C4-2B (cell line): Measurements from ENCODE around the gene METTL25B.
A peak's percentile ranks its signal among the peaks of the same experiment; 100 is the strongest.
"Not testable (repeated sequence)": the region's sequence is repeated elsewhere in the genome, so short reads cannot be mapped to it uniquely, and the experiment has no call there.

Experiments used
- H3K27ac ChIP-seq: fragments of 450-650 bp; 2 replicates; pipeline ENCODE4 v1.5.1; 2017
- ZFX ChIP-seq: fragments of 450-650 bp; IDR thresholded peaks from 2 replicates; pipeline ENCODE4 v1.6.1; 2017
- TF ChIP-seq, protein P1 (sequence below): fragments of 450-650 bp; conservative IDR thresholded peaks from 2 replicates; pipeline ENCODE4 v1.5.1; 2017; ENCODE audit warnings: mild to moderate bottlenecking

Gene METTL25B

DNA sequence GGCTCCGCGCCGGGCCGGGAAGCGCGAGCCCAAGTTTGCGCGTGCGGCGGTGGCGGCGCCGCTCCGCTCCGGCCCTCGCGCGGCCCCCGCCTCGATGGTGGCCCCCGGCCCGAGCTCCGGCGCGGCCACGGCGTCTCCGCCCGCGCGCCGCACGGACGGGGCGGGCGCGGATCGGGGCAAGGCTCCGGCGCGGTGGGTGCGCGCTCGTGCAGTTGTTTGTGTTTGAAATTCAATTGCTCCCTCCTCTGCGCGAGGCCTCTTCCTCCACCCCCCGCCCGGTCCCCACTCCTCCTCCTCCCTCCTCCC is 23.1 kb downstream of the METTL25B start, which contains the start of gene HDGF:
TSS of gene HDGF (minus strand) at position 225 of the 306 bp plus-strand sequence. CDS start 246 bp downstream, outside the sequence.
- TF ChIP-seq, protein P1, sequence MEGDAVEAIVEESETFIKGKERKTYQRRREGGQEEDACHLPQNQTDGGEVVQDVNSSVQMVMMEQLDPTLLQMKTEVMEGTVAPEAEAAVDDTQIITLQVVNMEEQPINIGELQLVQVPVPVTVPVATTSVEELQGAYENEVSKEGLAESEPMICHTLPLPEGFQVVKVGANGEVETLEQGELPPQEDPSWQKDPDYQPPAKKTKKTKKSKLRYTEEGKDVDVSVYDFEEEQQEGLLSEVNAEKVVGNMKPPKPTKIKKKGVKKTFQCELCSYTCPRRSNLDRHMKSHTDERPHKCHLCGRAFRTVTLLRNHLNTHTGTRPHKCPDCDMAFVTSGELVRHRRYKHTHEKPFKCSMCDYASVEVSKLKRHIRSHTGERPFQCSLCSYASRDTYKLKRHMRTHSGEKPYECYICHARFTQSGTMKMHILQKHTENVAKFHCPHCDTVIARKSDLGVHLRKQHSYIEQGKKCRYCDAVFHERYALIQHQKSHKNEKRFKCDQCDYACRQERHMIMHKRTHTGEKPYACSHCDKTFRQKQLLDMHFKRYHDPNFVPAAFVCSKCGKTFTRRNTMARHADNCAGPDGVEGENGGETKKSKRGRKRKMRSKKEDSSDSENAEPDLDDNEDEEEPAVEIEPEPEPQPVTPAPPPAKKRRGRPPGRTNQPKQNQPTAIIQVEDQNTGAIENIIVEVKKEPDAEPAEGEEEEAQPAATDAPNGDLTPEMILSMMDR, result no peak
- TF ChIP-seq ZFX, result peak; percentile 76
- peak within 1 kb of the TSS; percentile 100 for H3K27ac ChIP-seq

- TF ChIP-seq ZFX, result no peak
- peak overlapping the region; percentile 100 for H3K27ac ChIP-seq
These were observed 23.6 kb downstream of the METTL25B start for GRCh38 chr1:156751757-156752481.

DNA sequence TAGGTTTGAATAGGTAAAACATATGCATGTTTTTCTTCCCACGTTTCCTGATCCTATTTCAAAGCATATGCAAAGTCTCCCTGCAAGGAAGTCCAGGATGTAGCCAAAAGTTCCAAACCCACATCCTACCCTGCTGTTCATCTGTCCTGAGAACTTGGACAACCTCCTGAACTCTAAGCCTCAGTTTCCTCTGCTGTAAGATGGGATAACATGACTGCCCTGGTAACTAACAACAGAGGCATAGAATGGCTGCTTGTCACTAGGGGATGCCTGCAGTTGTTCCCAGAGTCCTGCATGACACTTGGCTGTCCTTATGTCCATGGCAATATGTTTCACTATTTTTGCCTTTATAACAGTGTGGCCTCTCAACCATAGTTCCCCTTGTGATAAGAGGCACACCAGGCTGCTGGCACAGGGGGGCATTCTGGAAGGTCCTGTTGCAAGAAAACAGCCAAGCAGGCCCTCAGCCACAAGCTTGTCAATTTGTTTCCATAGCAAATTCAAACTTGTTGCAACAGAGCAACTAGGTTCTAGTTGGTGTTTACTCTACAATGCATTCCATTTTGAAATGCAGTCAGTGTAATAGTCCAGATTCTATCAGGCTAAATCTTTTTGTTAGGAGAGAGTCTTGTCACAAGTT is 24.7 kb downstream of the METTL25B start:
- H3K27ac ChIP-seq, result no peak overlapping the region
- TF ChIP-seq ZFX, result no peak
- TF ChIP-seq, protein P1, result no peak

DNA sequence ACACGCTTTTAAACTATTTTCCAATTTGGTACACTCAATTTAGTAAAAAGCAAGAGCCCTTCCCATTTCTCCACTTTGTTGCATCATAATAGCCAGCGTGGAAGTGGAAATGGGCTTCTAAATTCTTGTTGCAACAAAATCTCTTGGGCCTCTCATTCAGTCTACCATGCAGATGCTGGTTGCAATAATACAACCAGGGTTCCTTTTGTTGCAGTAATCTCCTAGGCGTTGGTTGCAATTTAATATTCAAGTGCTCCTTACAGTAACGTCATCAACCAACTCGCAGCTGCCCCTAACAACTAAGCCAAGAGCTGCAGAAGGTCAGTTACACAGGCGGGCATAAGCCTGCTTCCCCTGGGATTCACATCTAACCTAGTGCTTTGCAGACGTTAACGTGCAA is 25.9 kb downstream of the METTL25B start:
- no peak for TF ChIP-seq ZFX
- TF ChIP-seq, protein P1, result no peak
- H3K27ac ChIP-seq, result no peak overlapping the region

DNA sequence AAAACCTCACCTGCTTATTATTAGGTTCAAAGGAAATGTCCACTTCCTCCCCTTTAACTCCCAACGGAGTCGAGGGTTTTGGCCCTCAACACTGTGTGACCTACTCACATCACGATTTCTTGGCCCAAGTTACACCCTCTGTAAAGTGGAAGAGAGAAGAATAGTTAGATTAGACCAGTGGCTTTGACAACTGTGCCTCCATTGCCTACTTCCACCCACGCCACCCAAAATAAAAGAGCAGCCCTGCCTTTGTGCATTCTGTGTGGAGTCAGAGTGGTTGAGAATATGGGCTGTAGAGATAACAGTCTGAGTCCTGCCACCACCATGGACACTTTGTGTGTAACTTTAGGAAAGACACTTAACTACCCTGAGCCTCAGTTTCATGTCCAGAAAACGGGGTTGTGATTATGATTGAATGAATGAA is 27.3 kb downstream of the METTL25B start:
- H3K27ac ChIP-seq, result no peak overlapping the region
- no peak for TF ChIP-seq ZFX
- TF ChIP-seq, protein P1, result no peak

- no peak overlapping the region for H3K27ac ChIP-seq
These were observed 28.1 kb downstream of the METTL25B start for GRCh38 chr1:156756355-156756754.

GRCh38 chr1:156757572-156758253 is 29.4 kb downstream of the METTL25B start:
- not testable (repeated sequence) for H3K27ac ChIP-seq

More at GRCh38 chr1:156756355-156756754, 28.1 kb downstream of the METTL25B start:
- no peak for TF ChIP-seq ZFX
- TF ChIP-seq, protein P1, result no peak

DNA sequence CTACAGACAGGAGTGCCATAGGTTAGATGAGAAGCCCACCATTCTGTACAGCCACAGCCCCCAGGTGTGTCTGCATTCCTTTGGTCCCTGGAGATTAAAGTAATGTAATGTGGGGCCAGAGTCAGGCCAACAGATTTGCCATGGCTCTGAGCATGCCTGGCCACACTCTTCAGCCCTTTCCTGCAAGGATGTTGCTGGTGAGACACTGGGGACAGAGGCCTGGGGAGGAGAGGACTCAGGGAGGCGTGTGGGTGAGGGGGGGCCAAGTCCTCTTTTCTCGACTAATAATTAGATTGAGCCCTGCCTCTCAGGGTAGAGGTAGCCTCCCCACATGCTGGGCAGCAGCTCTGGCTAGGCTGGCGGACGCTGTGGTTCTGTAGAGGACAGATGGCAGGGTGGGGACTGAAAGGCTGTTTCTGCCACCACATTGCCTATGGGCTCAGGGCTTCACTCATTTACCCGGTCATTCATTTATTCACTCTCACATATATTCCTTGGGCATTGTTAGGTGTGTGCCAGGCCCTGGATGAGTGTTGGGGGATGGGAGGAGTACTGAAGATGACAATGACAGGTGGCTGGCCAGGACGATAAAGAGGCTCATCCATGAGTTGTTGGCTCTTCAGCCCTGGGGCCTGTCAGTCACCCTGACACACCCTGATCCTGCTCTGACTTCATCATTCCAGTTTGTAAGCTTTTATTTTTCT is 32.0 kb downstream of the METTL25B start:
- TF ChIP-seq, protein P1, result no peak
- TF ChIP-seq ZFX, result no peak
- H3K27ac ChIP-seq, result no peak overlapping the region
